HCT116 (cell line): ENCODE results near the gene C1GALT1C1L. TPM values are rescaled to one million over a fixed set of nuclear protein-coding genes. Genes with fewer than 3 reads are reported as not detected.

Source experiments
- ATAC-seq: fragments of 200-7000 bp; cut with Tn5 transposase; 2 replicates; pipeline ENCODE4 v1.9.1; 2020; ENCODE audit warnings: mild to moderate bottlenecking, moderate library complexity
- BruUV-seq: library from RNA; stranded (reverse); fragments of 400-500 nt; replicated peaks from 2 replicates; lab custom pipeline; 2021; lab: Mats Ljungman, UMichigan
- CTCF ChIA-PET: fragments of 300-600 bp; sonication (Branson Sonifier 250); formaldehyde crosslinking; loops from one replicate; lab custom pipeline; 2021; ENCODE audit warnings: antibody characterized with exemption; lab: Charles Lee
- POLR2A ChIA-PET: fragments of 300-600, 350-600 bp; sonication (Branson Sonifier 250); formaldehyde crosslinking; loops from one replicate; lab custom pipeline; 2021; ENCODE audit warnings: antibody characterized with exemption; lab: Charles Lee
- RAD21 ChIA-PET, 2 experiments: fragments of 300-600 bp; sonication (Branson Sonifier 250); formaldehyde crosslinking; loops; one replicate each; lab custom pipeline; 2023; ENCODE audit warnings: low total read pairs in 2 of 2; ENCODE audit not compliant: uncharacterized antibody in 2 of 2, unreplicated experiment in 2 of 2, low non-redundant PET in 1 of 2; lab: Charles Lee
- DNase-seq: peaks from one replicate; pipeline ENCODE4 v3.0.0-alpha.2; 2010; ENCODE audit warnings: low read depth, low spot score
- H2AFZ ChIP-seq: fragments of 200-600 bp; shearing (Covaris generic), sonication (generic); 2 replicates; pipeline ENCODE4 v1.6.1; 2017; ENCODE audit warnings: low read depth, mixed run types, mixed read lengths, antibody characterized with exemption, low read length; ENCODE audit not compliant: poor library complexity, severe bottlenecking
- H3K27ac ChIP-seq: 2 replicates; pipeline ENCODE4 v1.5.1; 2012; ENCODE audit warnings: low read depth, low read length
- H3K27me3 ChIP-seq: fragments of 200-600 bp; sonication (generic); 2 replicates; pipeline ENCODE4 v1.6.1; 2016; ENCODE audit warnings: mixed run types, low read length, mixed read lengths; ENCODE audit not compliant: insufficient read depth
- H3K36me3 ChIP-seq, 2 experiments: fragments of 200-500 bp in 1 of 2; fragments of 200-600 bp in 1 of 2; sonication (Bioruptor generic) in 1 of 2; sonication (generic) in 1 of 2; 2 replicates each; pipeline versions ENCODE4 v1.5.1 to v1.6.1; 2014 to 2016; ENCODE audit warnings: low read length in 2 of 2, inconsistent platforms in 1 of 2, mixed read lengths in 1 of 2, mixed run types in 1 of 2; ENCODE audit not compliant: insufficient read depth in 2 of 2, control insufficient read depth in 1 of 2
- H3K4me1 ChIP-seq, 2 experiments: fragments of 200-600 bp in 1 of 2; sonication (generic) in 1 of 2; 2 replicates each; pipeline versions ENCODE4 v1.5.1 to v1.6.1; 2012 to 2017; ENCODE audit warnings: low read length in 2 of 2, inconsistent platforms in 1 of 2, mild to moderate bottlenecking in 1 of 2, mixed read lengths in 1 of 2, mixed run types in 1 of 2, moderate library complexity in 1 of 2; ENCODE audit not compliant: insufficient read depth in 2 of 2, control insufficient read depth in 1 of 2
- H3K4me2 ChIP-seq: fragments of 200-600 bp; sonication (generic); 2 replicates; pipeline ENCODE4 v1.6.1; 2017; ENCODE audit warnings: mixed run types, low read length, mixed read lengths
- H3K4me3 ChIP-seq, 2 experiments: fragments of 200-600 bp in 1 of 2; sonication (generic) in 1 of 2; replicated peaks in 1 of 2; 2 replicates each; pipeline ENCODE4 v1.5.1; 2011 to 2016; ENCODE audit warnings: low read length in 2 of 2, control low read depth in 1 of 2, low read depth in 1 of 2, mild to moderate bottlenecking in 1 of 2, mixed read lengths in 1 of 2, mixed run types in 1 of 2
- H3K79me2 ChIP-seq: fragments of 200-600 bp; sonication (generic); 2 replicates; pipeline ENCODE4 v1.6.1; 2017; ENCODE audit warnings: mild to moderate bottlenecking, mixed run types, low read length, moderate library complexity, mixed read lengths; ENCODE audit not compliant: insufficient read depth
- H3K9ac ChIP-seq: fragments of 200-600 bp; sonication (generic); 2 replicates; pipeline ENCODE4 v1.6.1; 2016; ENCODE audit warnings: low read length, mixed read lengths
- H3K9me2 ChIP-seq: fragments of 200-600 bp; sonication (generic), shearing (Covaris generic); 2 replicates; pipeline ENCODE4 v1.6.1; 2017; ENCODE audit warnings: mixed run types, mild to moderate bottlenecking, moderate library complexity; ENCODE audit not compliant: insufficient read depth
- H3K9me3 ChIP-seq, 2 experiments: fragments of 200-500 bp in 1 of 2; fragments of 200-600 bp in 1 of 2; sonication (Bioruptor generic) in 1 of 2; sonication (generic) in 1 of 2; 2 replicates each; pipeline ENCODE4 v1.6.1; 2014 to 2017; ENCODE audit warnings: low read length in 2 of 2, mixed read lengths in 2 of 2, inconsistent platforms in 1 of 2, low read depth in 1 of 2, mild to moderate bottlenecking in 1 of 2, mixed run types in 1 of 2, moderate library complexity in 1 of 2; ENCODE audit not compliant: control insufficient read depth in 1 of 2, insufficient read depth in 1 of 2
- H4K20me1 ChIP-seq: fragments of 200-600 bp; sonication (generic), shearing (Covaris generic); 2 replicates; pipeline ENCODE4 v1.6.1; 2017; ENCODE audit warnings: mixed run types, mild to moderate bottlenecking, moderate library complexity; ENCODE audit not compliant: insufficient read depth
- CEBPB ChIP-seq: IDR thresholded peaks from 2 replicates; pipeline ENCODE4 v1.6.1; 2012; ENCODE audit warnings: low read depth
- EGR1 ChIP-seq: IDR thresholded peaks from 2 replicates; pipeline ENCODE4 v1.6.1; 2012; ENCODE audit warnings: low read depth
- ELF1 ChIP-seq: IDR thresholded peaks from 2 replicates; pipeline ENCODE4 v1.6.1; 2012; ENCODE audit warnings: low read depth, borderline replicate concordance
- EZH2phosphoT487 ChIP-seq: fragments of 200-600 bp; IDR thresholded peaks from 2 replicates; pipeline ENCODE4 v1.6.1; 2018; ENCODE audit warnings: antibody characterized with exemption, borderline replicate concordance
- POLR2AphosphoS5 ChIP-seq: IDR thresholded peaks from 2 replicates; pipeline ENCODE4 v1.6.1; 2011; ENCODE audit warnings: mild to moderate bottlenecking, low read depth, low read length, moderate library complexity
- RAD21 ChIP-seq: IDR thresholded peaks from 2 replicates; pipeline ENCODE4 v1.6.1; 2012; ENCODE audit warnings: low read depth, mild to moderate bottlenecking
- TCF7L2 ChIP-seq: IDR thresholded peaks from 2 replicates; pipeline ENCODE4 v1.7.0; 2011; ENCODE audit warnings: borderline replicate concordance, inconsistent platforms; ENCODE audit not compliant: insufficient read depth, insufficient read length; ENCODE audit errors: extremely low read depth
- YY1 ChIP-seq: IDR thresholded peaks from 2 replicates; pipeline ENCODE4 v1.6.1; 2011; ENCODE audit warnings: low read length, low read depth, moderate library complexity, mild to moderate bottlenecking; ENCODE audit not compliant: insufficient replicate concordance; ENCODE audit errors: extremely low read depth
- ZFX ChIP-seq: fragments of 450-650 bp; IDR thresholded peaks from 2 replicates; pipeline ENCODE4 v1.6.1; 2017
- ZNF274 ChIP-seq: fragments of 200-500 bp; sonication (Bioruptor generic); IDR thresholded peaks from 2 replicates; pipeline ENCODE4 v1.6.1; 2014; ENCODE audit warnings: mild to moderate bottlenecking, low read depth, low read length, inconsistent platforms
- intact Hi-C: fragments of 100-400 bp; cut with micrococcal nuclease; formaldehyde crosslinking; loops from 2 replicates; pipeline ENCODE4 v1.10.0; 2022
- total RNA-seq: library from RNA; stranded (reverse); gene quantifications from one replicate; pipeline ENCODE4 v1.2.1, GENCODE V29; 2021; ENCODE audit not compliant: unreplicated experiment
- TF ChIP-seq, protein P1 (sequence below): IDR thresholded peaks from 2 replicates; pipeline ENCODE4 v1.6.1; 2012
- TF ChIP-seq, protein P2 (sequence below): IDR thresholded peaks from 2 replicates; pipeline ENCODE4 v1.6.1; 2012
- TF ChIP-seq, protein P3 (sequence below): IDR thresholded peaks from 2 replicates; pipeline ENCODE4 v1.6.1; 2012; ENCODE audit warnings: low read depth

Gene C1GALT1C1L
- total RNA-seq, 1 experiment from 2014 or later = 0.20 TPM

DNA sequence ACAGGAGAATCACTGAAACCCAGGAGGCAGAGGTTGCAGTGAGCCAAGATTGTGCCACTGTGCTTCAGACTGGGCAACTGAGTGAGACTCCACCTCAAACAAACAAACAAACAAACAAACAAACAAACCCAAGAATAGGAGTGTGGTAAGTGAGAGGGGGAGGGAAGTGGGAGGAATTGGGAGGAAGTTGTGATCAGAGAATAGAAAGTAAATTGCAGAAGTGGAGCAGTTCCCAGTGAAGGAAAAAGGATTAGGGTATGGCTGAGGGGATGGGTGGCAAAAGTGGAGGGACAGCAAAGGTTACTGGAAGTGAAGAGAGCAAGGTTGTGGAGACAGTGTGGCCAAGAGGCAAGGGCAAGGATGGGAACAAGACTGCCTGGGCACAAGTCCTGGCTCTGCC, 41.1 kb upstream of the C1GALT1C1L start:
- no peaks in the 10 kb centered on the region for H4K20me1 ChIP-seq
- H3K79me2 ChIP-seq = no peaks in the 10 kb centered on the region
- DNase-seq = no peak
- no peak overlapping the region for H3K27ac ChIP-seq
- H2AFZ ChIP-seq = no peak overlapping the region
- intact Hi-C loops = no loop called here
- ATAC-seq = no peak
- no peak overlapping the region for H3K4me2 ChIP-seq
- H3K9ac ChIP-seq = no peak overlapping the region
- no peaks in the 10 kb centered on the region for H3K4me1 ChIP-seq
- CTCF ChIA-PET = no interaction called here
- BruUV-seq = no TSS peak
- H3K9me2 ChIP-seq = no peaks in the 10 kb centered on the region
- POLR2A ChIA-PET = no interaction called here
- TF ChIP-seq RAD21 = no peak
- no peak for TF ChIP-seq POLR2AphosphoS5
- no peak for TF ChIP-seq EGR1
- TF ChIP-seq, protein P1, sequence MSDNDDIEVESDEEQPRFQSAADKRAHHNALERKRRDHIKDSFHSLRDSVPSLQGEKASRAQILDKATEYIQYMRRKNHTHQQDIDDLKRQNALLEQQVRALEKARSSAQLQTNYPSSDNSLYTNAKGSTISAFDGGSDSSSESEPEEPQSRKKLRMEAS = no peak
- no peak for TF ChIP-seq EZH2phosphoT487
- TF ChIP-seq ELF1 = no peak
- TF ChIP-seq ZFX = no peak
- TF ChIP-seq CEBPB = no peak
- TF ChIP-seq, protein P2, sequence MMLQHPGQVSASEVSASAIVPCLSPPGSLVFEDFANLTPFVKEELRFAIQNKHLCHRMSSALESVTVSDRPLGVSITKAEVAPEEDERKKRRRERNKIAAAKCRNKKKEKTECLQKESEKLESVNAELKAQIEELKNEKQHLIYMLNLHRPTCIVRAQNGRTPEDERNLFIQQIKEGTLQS = no peak
- no peak for TF ChIP-seq TCF7L2
- TF ChIP-seq ZNF274 = no peak
- TF ChIP-seq, protein P3, sequence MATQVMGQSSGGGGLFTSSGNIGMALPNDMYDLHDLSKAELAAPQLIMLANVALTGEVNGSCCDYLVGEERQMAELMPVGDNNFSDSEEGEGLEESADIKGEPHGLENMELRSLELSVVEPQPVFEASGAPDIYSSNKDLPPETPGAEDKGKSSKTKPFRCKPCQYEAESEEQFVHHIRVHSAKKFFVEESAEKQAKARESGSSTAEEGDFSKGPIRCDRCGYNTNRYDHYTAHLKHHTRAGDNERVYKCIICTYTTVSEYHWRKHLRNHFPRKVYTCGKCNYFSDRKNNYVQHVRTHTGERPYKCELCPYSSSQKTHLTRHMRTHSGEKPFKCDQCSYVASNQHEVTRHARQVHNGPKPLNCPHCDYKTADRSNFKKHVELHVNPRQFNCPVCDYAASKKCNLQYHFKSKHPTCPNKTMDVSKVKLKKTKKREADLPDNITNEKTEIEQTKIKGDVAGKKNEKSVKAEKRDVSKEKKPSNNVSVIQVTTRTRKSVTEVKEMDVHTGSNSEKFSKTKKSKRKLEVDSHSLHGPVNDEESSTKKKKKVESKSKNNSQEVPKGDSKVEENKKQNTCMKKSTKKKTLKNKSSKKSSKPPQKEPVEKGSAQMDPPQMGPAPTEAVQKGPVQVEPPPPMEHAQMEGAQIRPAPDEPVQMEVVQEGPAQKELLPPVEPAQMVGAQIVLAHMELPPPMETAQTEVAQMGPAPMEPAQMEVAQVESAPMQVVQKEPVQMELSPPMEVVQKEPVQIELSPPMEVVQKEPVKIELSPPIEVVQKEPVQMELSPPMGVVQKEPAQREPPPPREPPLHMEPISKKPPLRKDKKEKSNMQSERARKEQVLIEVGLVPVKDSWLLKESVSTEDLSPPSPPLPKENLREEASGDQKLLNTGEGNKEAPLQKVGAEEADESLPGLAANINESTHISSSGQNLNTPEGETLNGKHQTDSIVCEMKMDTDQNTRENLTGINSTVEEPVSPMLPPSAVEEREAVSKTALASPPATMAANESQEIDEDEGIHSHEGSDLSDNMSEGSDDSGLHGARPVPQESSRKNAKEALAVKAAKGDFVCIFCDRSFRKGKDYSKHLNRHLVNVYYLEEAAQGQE = no peak
- TF ChIP-seq YY1 = no peak
- no peaks in the 10 kb centered on the region for H3K9me3 ChIP-seq
- H3K27me3 ChIP-seq = no peaks in the 10 kb centered on the region
- no peak overlapping the region for H3K4me3 ChIP-seq
- RAD21 ChIA-PET = no interaction called here
- H3K36me3 ChIP-seq = no peaks in the 10 kb centered on the region
